Measurements from ENCODE around the gene CSF1R. TPM values are rescaled to one million over a fixed set of nuclear protein-coding genes. Genes with fewer than 3 reads are reported as not detected.

Gene CSF1R
- total and polyA plus RNA-seq, 2 of the 8 experiments (the other 6 are each of a cell fraction or from before 2014, with no cell fraction given): 0.12 TPM; not detected in 1

DNA sequence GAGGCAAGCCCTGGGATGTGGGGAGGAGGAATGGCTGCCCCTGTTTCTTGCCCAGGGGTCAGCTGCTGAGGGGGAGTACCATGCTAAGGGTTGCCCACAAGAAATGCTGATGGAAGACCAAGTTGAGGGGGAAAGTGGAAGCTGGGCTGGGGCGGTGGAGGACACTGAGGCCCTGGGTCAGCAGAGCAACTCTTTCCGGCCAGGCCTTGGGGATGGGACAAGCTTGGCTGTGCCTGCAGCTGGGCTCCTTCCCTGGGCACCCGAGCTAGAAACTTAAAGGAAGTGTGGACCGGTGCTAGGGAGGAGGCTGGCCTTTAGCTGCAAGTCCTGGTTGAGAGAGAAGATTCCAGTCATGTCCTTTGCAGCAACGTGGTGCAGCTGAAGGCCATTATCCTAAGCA lies 22.7 kb downstream of the CSF1R start:
- Histone ChIP-seq H2AFZ (ENCODE audit: low read length) (no peak overlapping the region), H4K5ac (ENCODE audit: insufficient read length, low read depth, low read length) (no peak overlapping the region), H3K79me2 (ENCODE audit: control insufficient read depth in 1 of 2, insufficient read depth in 2 of 2, low read length in 2 of 2) (no peaks in the 10 kb centered on the region), H3K18ac (ENCODE audit: extremely low read depth, low read length) (no peak overlapping the region), H3K23ac (ENCODE audit: insufficient read length) (no peak overlapping the region), H3K9me3 (ENCODE audit: insufficient read depth in 2 of 2, low read depth in 1 of 2, low read length in 1 of 2) (no peaks in the 10 kb centered on the region), H2BK120ac (replicated peaks; ENCODE audit: low read depth, low read length) (no peak overlapping the region), H2BK5ac (ENCODE audit: low read depth, low read length) (no peak overlapping the region), H2BK15ac (ENCODE audit: low read length) (no peak overlapping the region), H3K36me3 (ENCODE audit: control insufficient read depth in 2 of 4, insufficient read depth in 4 of 4, low read length in 3 of 4) (no peaks in the 10 kb centered on the region), H3K27ac (ENCODE audit: low read depth, low read length) (no peak overlapping the region), H3K4ac (replicated peaks; ENCODE audit: insufficient read length, low read depth, low read length) (no peak overlapping the region), H3K27me3 (replicated peaks in 1 of 4; ENCODE audit: control insufficient read depth in 3 of 4, extremely low read depth in 1 of 4, insufficient read depth in 3 of 4, low read length in 3 of 4) (peaks cover 0 to 2% (median 0%) of the 10 kb centered on the region in 4 experiments; a peak in 2 of 7 replicates), H3K14ac (ENCODE audit: insufficient read length) (no peak overlapping the region), H4K91ac (replicated peaks; ENCODE audit: insufficient read length, low read length) (no peak overlapping the region), H4K8ac (ENCODE audit: extremely low read depth, insufficient read depth, low read length) (no peak overlapping the region), H3K4me2 (ENCODE audit: insufficient read depth in 1 of 2, low read depth in 2 of 2, low read length in 2 of 2) (no peak overlapping the region), H2AK5ac (ENCODE audit: low read depth, low read length) (no peak overlapping the region), H3K23me2 (ENCODE audit: low read depth, low read length) (no peaks in the 10 kb centered on the region), H4K20me1 (replicated peaks in 1 of 2; ENCODE audit: control insufficient read depth in 1 of 2, insufficient read depth in 2 of 2, low read length in 2 of 2) (no peaks in the 10 kb centered on the region), H3K4me3 (ENCODE audit: extremely low read depth in 1 of 4, insufficient read depth in 2 of 4, low read depth in 3 of 4, low read length in 4 of 4) (no peak overlapping the region), H3K9ac (replicated peaks in 1 of 4; ENCODE audit: extremely low read depth in 1 of 4, low read depth in 3 of 4, low read length in 3 of 4) (no peak overlapping the region), H2BK12ac (ENCODE audit: low read depth, low read length) (no peak overlapping the region), H3K79me1 (ENCODE audit: low read depth, low read length) (no peaks in the 10 kb centered on the region), H3K56ac (replicated peaks; ENCODE audit: insufficient read length, low read depth, low read length) (no peak overlapping the region), H3K4me1 (replicated peaks in 1 of 4; ENCODE audit: control insufficient read depth in 3 of 4, insufficient read depth in 4 of 4, low read length in 3 of 4) (peaks cover 0 to 11% (median 0%) of the 10 kb centered on the region in 4 experiments; a peak in 2 of 7 replicates), H2BK20ac (ENCODE audit: low read length) (no peak overlapping the region)
- ChIA-PET CTCF (ENCODE audit: partially characterized antibody) (interaction anchor here (0.7 to 3.4 kb wide), 7 partner anchors 11 to 208 kb away, joined by 3 to 17 read pairs (median 6); no protein-coding TSS in a partner anchor), POLR2A (ENCODE audit: partially characterized antibody) (interaction anchor here (1.2 kb wide), 1 partner anchor 370 kb away, joined by 3 read pairs; no protein-coding TSS in a partner anchor)
- TF ChIP-seq SP1 (IDR thresholded peaks at IDR 0.05; ENCODE audit: low read depth, low read length): no peak
- TF ChIP-seq TAF1 (IDR thresholded peaks at IDR 0.05; ENCODE audit: low read depth, low read length): no peak
- TF ChIP-seq KDM5A (IDR thresholded peaks at IDR 0.05; ENCODE audit: low read length): no peak
- TF ChIP-seq, protein P1, sequence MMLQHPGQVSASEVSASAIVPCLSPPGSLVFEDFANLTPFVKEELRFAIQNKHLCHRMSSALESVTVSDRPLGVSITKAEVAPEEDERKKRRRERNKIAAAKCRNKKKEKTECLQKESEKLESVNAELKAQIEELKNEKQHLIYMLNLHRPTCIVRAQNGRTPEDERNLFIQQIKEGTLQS (IDR thresholded peaks at IDR 0.05; ENCODE audit: insufficient read depth, low read depth, low read length): no peak
- TF ChIP-seq RNF2 (IDR thresholded peaks at IDR 0.05; ENCODE audit: borderline replicate concordance, low read depth, low read length, missing control alignments, poor library complexity, severe bottlenecking): no peak
- TF ChIP-seq KDM1A (IDR thresholded peaks at IDR 0.05; ENCODE audit: borderline replicate concordance, low read length): no peak
- no peak for TF ChIP-seq GTF2F1 (IDR thresholded peaks at IDR 0.05; ENCODE audit: borderline replicate concordance, low read depth, low read length)
- no peak for TF ChIP-seq SP4 (IDR thresholded peaks at IDR 0.05; ENCODE audit: low read length)
- TF ChIP-seq NANOG (IDR thresholded peaks at IDR 0.05; ENCODE audit: insufficient read depth, low read depth, low read length, poor library complexity, severe bottlenecking): no peak
- TF ChIP-seq, protein P2, sequence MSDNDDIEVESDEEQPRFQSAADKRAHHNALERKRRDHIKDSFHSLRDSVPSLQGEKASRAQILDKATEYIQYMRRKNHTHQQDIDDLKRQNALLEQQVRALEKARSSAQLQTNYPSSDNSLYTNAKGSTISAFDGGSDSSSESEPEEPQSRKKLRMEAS (IDR thresholded peaks at IDR 0.05): no peak
- no peak for TF ChIP-seq SIRT6 (IDR thresholded peaks at IDR 0.05; ENCODE audit: low read length)
- TF ChIP-seq CTBP2 (IDR thresholded peaks at IDR 0.05; ENCODE audit: borderline replicate concordance, insufficient read depth, insufficient read length, low read length): no peak
- TF ChIP-seq SRF (IDR thresholded peaks at IDR 0.05; ENCODE audit: low read depth, low read length): no peak
- WGBS, 2 experiments (ENCODE audit: extremely low coverage in 1 of 2, insufficient coverage in 1 of 2, insufficient read length in 1 of 2, insufficient replicate concordance in 2 of 2, low coverage in 1 of 2, low lambda C conversion rate in 2 of 2, missing lambda C conversion rate in 1 of 2): 86% methylated on average over 5 of the region's 5 CpGs; no CpG with 5 or more reads in 1 of the 2 experiments
- DNase-seq (ENCODE audit: low read depth in 1 of 2, low spot score in 2 of 2) (no peak), FAIRE-seq (no peak)
